ENCODE results near the gene CCNY.
A peak's percentile ranks its signal among the peaks of the same experiment; 100 is the strongest.

The CCNY gene

GRCh38 chr10:35336084-35336831 lies at the start of gene CCNY:
Gene CCNY (plus strand): TSS chr10:35336509. CDS start chr10:35337054, 545 bp downstream.
- Histone ChIP-seq H3K4me1 (ENCODE audit: control insufficient read depth, low read length) (peaks cover 37% of the 10 kb centered on the region), H3K27me3 (ENCODE audit: control insufficient read depth, low read length) (no peaks in the 10 kb centered on the region), H3K36me3 (ENCODE audit: control insufficient read depth, low read length) (peaks cover 4% of the 10 kb centered on the region; the same call in 1 of the 2 replicates), H3K4me2 (ENCODE audit: low read length) (peak within 1 kb of the TSS; percentile 90), H3K4me3 (ENCODE audit: low read length) (peak within 1 kb of the TSS; percentile 89), H4K20me1 (ENCODE audit: control insufficient read depth, insufficient read depth, low read depth, low read length) (peaks cover 26% of the 10 kb centered on the region), H3K9me2 (replicated peaks; ENCODE audit: control insufficient read depth, low read length) (no peaks in the 10 kb centered on the region), H3F3A (ENCODE audit: control insufficient read depth, insufficient read depth) (no peaks in the 10 kb centered on the region; the same call in 1 of the 2 replicates), H3K27ac (ENCODE audit: low read depth, low read length) (no peak within 1 kb of the TSS), H3K79me2 (ENCODE audit: control insufficient read depth, low read length) (peaks cover 82% of the 10 kb centered on the region), H3K9me3 (ENCODE audit: control insufficient read depth, insufficient read depth, low read length) (no peaks in the 10 kb centered on the region)
- TF ChIP-seq CTCF (IDR thresholded peaks at IDR 0.05; ENCODE audit: low read depth, low read length, poor library complexity, severe bottlenecking) (no peak), EZH2phosphoT487 (IDR thresholded peaks at IDR 0.05; ENCODE audit: borderline replicate concordance, low read length) (no peak)

- H3F3A ChIP-seq (ENCODE audit: control insufficient read depth, insufficient read depth) = no peaks in the 10 kb centered on the region
- H3K36me3 ChIP-seq (ENCODE audit: control insufficient read depth, low read length) = no peaks in the 10 kb centered on the region
- no peak overlapping the region for H3K27ac ChIP-seq (ENCODE audit: low read depth, low read length)
- no peaks in the 10 kb centered on the region for H3K9me3 ChIP-seq (ENCODE audit: control insufficient read depth, insufficient read depth, low read length)
- H4K20me1 ChIP-seq (ENCODE audit: control insufficient read depth, insufficient read depth, low read depth, low read length) = no peaks in the 10 kb centered on the region
- H3K4me2 ChIP-seq (ENCODE audit: low read length) = no peak overlapping the region
- H3K79me2 ChIP-seq (ENCODE audit: control insufficient read depth, low read length) = no peaks in the 10 kb centered on the region
- no peaks in the 10 kb centered on the region for H3K4me1 ChIP-seq (ENCODE audit: control insufficient read depth, low read length)
- no peaks in the 10 kb centered on the region for H3K9me2 ChIP-seq (replicated peaks; ENCODE audit: control insufficient read depth, low read length)
- peaks cover 4% of the 10 kb centered on the region; the same call in 1 of the 2 replicates for H3K27me3 ChIP-seq (ENCODE audit: control insufficient read depth, low read length)
- H3K4me3 ChIP-seq (ENCODE audit: low read length) = no peak overlapping the region
- TF ChIP-seq CTCF (IDR thresholded peaks at IDR 0.05; ENCODE audit: low read depth, low read length, poor library complexity, severe bottlenecking) = no peak
Measured at GRCh38 chr10:35289198-35289597, 47.1 kb upstream of the CCNY start.

- H3K27ac ChIP-seq (ENCODE audit: low read depth, low read length) = no peak overlapping the region
- peaks cover 13% of the 10 kb centered on the region for H3K27me3 ChIP-seq (ENCODE audit: control insufficient read depth, low read length)
- no peaks in the 10 kb centered on the region for H3K36me3 ChIP-seq (ENCODE audit: control insufficient read depth, low read length)
- no peak overlapping the region for H3K4me2 ChIP-seq (ENCODE audit: low read length)
- no peaks in the 10 kb centered on the region for H3K9me2 ChIP-seq (replicated peaks; ENCODE audit: control insufficient read depth, low read length)
- no peaks in the 10 kb centered on the region for H3K4me1 ChIP-seq (ENCODE audit: control insufficient read depth, low read length)
- H3K4me3 ChIP-seq (ENCODE audit: low read length) = no peak overlapping the region
- no peaks in the 10 kb centered on the region for H3K79me2 ChIP-seq (ENCODE audit: control insufficient read depth, low read length)
- H3F3A ChIP-seq (ENCODE audit: control insufficient read depth, insufficient read depth) = no peaks in the 10 kb centered on the region
- no peaks in the 10 kb centered on the region for H3K9me3 ChIP-seq (ENCODE audit: control insufficient read depth, insufficient read depth, low read length)
- TF ChIP-seq EZH2phosphoT487 (IDR thresholded peaks at IDR 0.05; ENCODE audit: borderline replicate concordance, low read length) (no peak), CTCF (IDR thresholded peaks at IDR 0.05; ENCODE audit: low read depth, low read length, poor library complexity, severe bottlenecking) (no peak)
- H4K20me1 ChIP-seq (ENCODE audit: control insufficient read depth, insufficient read depth, low read depth, low read length) = no peaks in the 10 kb centered on the region
Measured at GRCh38 chr10:35294506-35294905, 41.8 kb upstream of the CCNY start.

Data from DOHH2 (cell line).